Measurements from ENCODE around the gene TYMS. TPM values are rescaled to one million over a fixed set of nuclear protein-coding genes. Genes with fewer than 3 reads are reported as not detected.

The TYMS gene
- total and polyA plus RNA-seq, 10 of the 15 experiments (the other 5 are each of a cell fraction or from before 2014, with no cell fraction given), result 34.8 to 524 (median 219) TPM

GRCh38 chr18:717003-717402, 59.5 kb downstream of the TYMS start:
- no peak for DNase-seq (ENCODE audit: low read depth, low spot score)
- Histone ChIP-seq H2AFZ (ENCODE audit: control insufficient read depth, low read depth, low read length) (no peak overlapping the region), H4K20me1 (ENCODE audit: control insufficient read depth, insufficient read depth) (no peaks in the 10 kb centered on the region), H3K36me3 (ENCODE audit: control insufficient read depth in 2 of 2, insufficient read depth in 2 of 2, low read length in 1 of 2) (no peaks in the 10 kb centered on the region), H3K27me3 (replicated peaks in 1 of 2; ENCODE audit: control insufficient read depth in 2 of 2, insufficient read depth in 2 of 2, low read length in 1 of 2) (no peaks in the 10 kb centered on the region), H3K9me3 (replicated peaks; ENCODE audit: control insufficient read depth, insufficient read depth, low read length) (no peaks in the 10 kb centered on the region), H3K4me1 (ENCODE audit: control insufficient read depth, insufficient read depth, low read length) (no peaks in the 10 kb centered on the region), H3K9ac (ENCODE audit: control insufficient read depth, insufficient read depth, low read length) (no peak overlapping the region), H3K4me2 (ENCODE audit: control insufficient read depth, insufficient read depth) (no peak overlapping the region), H3K4me3 (no peak overlapping the region), H3K27ac (ENCODE audit: control insufficient read depth, insufficient read depth) (no peak overlapping the region), H3K79me2 (ENCODE audit: control insufficient read depth, insufficient read depth, low read length) (no peaks in the 10 kb centered on the region)
- intact Hi-C loops (cut with micrococcal nuclease; ENCODE audit: unreplicated experiment) (loop anchor here (10.0 kb wide), 1 partner anchor 92 kb away; no protein-coding TSS in a partner anchor), in situ Hi-C loops (cut with MboI) (no loop called here)
- SMC1A ChIA-PET (ENCODE audit: uncharacterized antibody, unreplicated experiment), result interaction anchor here (1.2 kb wide), 1 partner anchor 10 kb away, joined by 7 read pairs; no protein-coding TSS in a partner anchor
- CTCF ChIA-PET, result interaction anchor here (0.6 to 2.0 kb wide), 3 partner anchors 19 to 122 kb away, joined by 3 to 6 read pairs (median 3); no protein-coding TSS in a partner anchor
- RAD21 ChIA-PET (ENCODE audit: unreplicated experiment), result interaction anchor here (1.6 kb wide), 1 partner anchor 113 kb away, joined by 5 read pairs; no protein-coding TSS in a partner anchor
- FAIRE-seq, result no peak
- no peak for ATAC-seq
- 76% methylated on average over 4 of the region's 4 CpGs for whole genome bisulfite sequencing (ENCODE audit: insufficient coverage, insufficient replicate concordance, low lambda C conversion rate, missing lambda C conversion rate)
- TF ChIP-seq KLF5 (IDR thresholded peaks at IDR 0.05; ENCODE audit: partially characterized antibody), result no peak
- TF ChIP-seq RELA (IDR thresholded peaks at IDR 0.05; ENCODE audit: borderline replicate concordance, partially characterized antibody), result no peak
- no peak for TF ChIP-seq IKZF1 (conservative IDR thresholded peaks at IDR 0.05)
- no peak for TF ChIP-seq E2F8 (IDR thresholded peaks at IDR 0.05; ENCODE audit: low read depth, partially characterized antibody)
- no peak for TF ChIP-seq JUND (IDR thresholded peaks at IDR 0.05; ENCODE audit: low read depth, low read length)
- no peak for TF ChIP-seq SREBF1 (IDR thresholded peaks at IDR 0.05; ENCODE audit: low read length)
- no peak for TF ChIP-seq RCOR1 (conservative IDR thresholded peaks at IDR 0.05; ENCODE audit: low read depth, low read length)
- TF ChIP-seq TCF12 (IDR thresholded peaks at IDR 0.05; ENCODE audit: low read depth, low read length), result no peak
- no peak for TF ChIP-seq FOXK2 (IDR thresholded peaks at IDR 0.05)
- no peak for TF ChIP-seq CEBPB (IDR thresholded peaks at IDR 0.05; ENCODE audit: borderline replicate concordance in 1 of 2, low read depth in 2 of 2, low read length in 2 of 2)
- TF ChIP-seq SRF (IDR thresholded peaks at IDR 0.05; ENCODE audit: low read depth in 2 of 2, low read length in 2 of 2), result no peak
- TF ChIP-seq SPI1 (IDR thresholded peaks at IDR 0.05; ENCODE audit: borderline replicate concordance, insufficient read depth, low read depth, low read length), result no peak
- no peak for TF ChIP-seq FOXM1 (IDR thresholded peaks at IDR 0.05; ENCODE audit: low read depth, low read length)
- no peak for TF ChIP-seq ZBTB40 (IDR thresholded peaks at IDR 0.05; ENCODE audit: borderline replicate concordance)
- no peak for TF ChIP-seq ETV6 (conservative IDR thresholded peaks at IDR 0.05 in 1 of 2, IDR thresholded peaks at IDR 0.05 in 1 of 2; ENCODE audit: borderline replicate concordance in 1 of 2, low read depth in 1 of 2)
- TF ChIP-seq RAD21 (IDR thresholded peaks at IDR 0.05; ENCODE audit: insufficient read depth, low read depth, low read length), result no peak
- POLR2A ChIA-PET, result interaction anchor here (0.7 kb wide), 2 partner anchors 66 to 99 kb away, joined by 3 read pairs; no protein-coding TSS in a partner anchor
- no TSS peak for BruUV-seq (replicated peaks)

Measured in GM12878 (cell line).